Keratinocyte (primary cell): ENCODE measurements around the gene HBB. TPM values are rescaled to one million over a fixed set of nuclear protein-coding genes. Genes with fewer than 3 reads are reported as not detected.

Source experiments
- DNase-seq: peaks from one replicate; pipeline ENCODE4 v3.0.0-alpha.2; 2011; ENCODE audit warnings: low read depth, missing footprints, low spot score
- FAIRE-seq: peaks from 2 replicates; lab custom pipeline; 2011; peaks lifted over from hg19 to GRCh38; lab: Jason Lieb, UNC
- H2AFZ ChIP-seq: 2 replicates; pipeline ENCODE4 v1.6.0; 2012; ENCODE audit warnings: low read length, control low read depth, inconsistent platforms; ENCODE audit not compliant: control insufficient read depth
- H3K27ac ChIP-seq: 2 replicates; pipeline ENCODE4 v1.5.1; 2011; ENCODE audit warnings: low read length; ENCODE audit not compliant: control insufficient read depth, insufficient read depth
- H3K27me3 ChIP-seq: 3 replicates; pipeline ENCODE4 v1.6.0; 2011; ENCODE audit warnings: low read length; ENCODE audit not compliant: control insufficient read depth, insufficient read depth; ENCODE audit errors: extremely low read depth
- H3K36me3 ChIP-seq, 2 experiments: 2 replicates in 1 of 2; 3 replicates in 1 of 2; pipeline ENCODE4 v1.5.1; 2011; ENCODE audit warnings: low read length in 2 of 2, mild to moderate bottlenecking in 1 of 2; ENCODE audit not compliant: control insufficient read depth in 2 of 2, insufficient read depth in 2 of 2; ENCODE audit errors: extremely low read depth in 1 of 2
- H3K4me1 ChIP-seq: 3 replicates; pipeline ENCODE4 v1.5.1; 2011; ENCODE audit warnings: low read length; ENCODE audit not compliant: control insufficient read depth, insufficient read depth; ENCODE audit errors: extremely low read depth
- H3K4me2 ChIP-seq: 3 replicates; pipeline ENCODE4 v1.6.0; 2011; ENCODE audit warnings: low read depth, low read length; ENCODE audit not compliant: control insufficient read depth, insufficient read depth; ENCODE audit errors: extremely low read depth
- H3K4me3 ChIP-seq, 3 experiments: fragments of 200-600 bp in 1 of 3; sonication (generic) in 1 of 3; 2 replicates in 2 of 3; 3 replicates in 1 of 3; pipeline ENCODE4 v1.5.1; 2011 to 2016; ENCODE audit warnings: low read length in 3 of 3, mild to moderate bottlenecking in 3 of 3, control low read depth in 2 of 3, inconsistent platforms in 1 of 3, low read depth in 1 of 3, mixed read lengths in 1 of 3, mixed run types in 1 of 3, moderate library complexity in 1 of 3; ENCODE audit not compliant: control insufficient read depth in 2 of 3, insufficient read depth in 2 of 3; ENCODE audit errors: extremely low read depth in 1 of 3
- H3K79me2 ChIP-seq: 2 replicates; pipeline ENCODE4 v1.6.0; 2012; ENCODE audit warnings: low read length; ENCODE audit not compliant: control insufficient read depth, insufficient read depth
- H3K9ac ChIP-seq: 3 replicates; pipeline ENCODE4 v1.6.0; 2011; ENCODE audit warnings: low read length; ENCODE audit not compliant: control insufficient read depth, insufficient read depth; ENCODE audit errors: extremely low read depth
- H3K9me1 ChIP-seq: 3 replicates; pipeline ENCODE4 v1.6.0; 2011; ENCODE audit warnings: low read length; ENCODE audit not compliant: control insufficient read depth, insufficient read depth; ENCODE audit errors: extremely low read depth
- H3K9me3 ChIP-seq: 2 replicates; pipeline ENCODE4 v1.5.1; 2012; ENCODE audit warnings: low read depth, low read length; ENCODE audit not compliant: control insufficient read depth
- H4K20me1 ChIP-seq: 3 replicates; pipeline ENCODE4 v1.6.0; 2011; ENCODE audit warnings: low read length; ENCODE audit not compliant: control insufficient read depth, insufficient read depth; ENCODE audit errors: extremely low read depth
- CTCF ChIP-seq, 3 experiments: IDR thresholded peaks in 1 of 3; conservative IDR thresholded peaks in 1 of 3; optimal IDR thresholded peaks in 1 of 3; 2 replicates in 2 of 3; 3 replicates in 1 of 3; pipeline versions ENCODE3 to v1.5.1; 2011; ENCODE audit warnings: low read length in 3 of 3, mild to moderate bottlenecking in 3 of 3, moderate library complexity in 2 of 3, control low read depth in 1 of 3, inconsistent platforms in 1 of 3; ENCODE audit not compliant: insufficient read depth in 2 of 3; ENCODE audit errors: extremely low read depth in 1 of 3
- EZH2 ChIP-seq: IDR thresholded peaks from one replicate; pipeline ENCODE4 v1.6.1; 2012; ENCODE audit warnings: inconsistent platforms, mild to moderate bottlenecking, low read length, moderate library complexity
- dilution Hi-C: fragments of 300-500 bp; cut with MboI; formaldehyde crosslinking; loops from one replicate; pipeline ENCODE4 v1.7.0; 2020; ENCODE audit warnings: low sequenced_read_pairs; ENCODE audit not compliant: extremely low pct_ligation_motif_present
- polyA plus RNA-seq, 5 experiments: library from polyadenylated mRNA; depleted of rRNA in 3 of 5; stranded (reverse) in 3 of 5; stranded (forward) in 1 of 5; unstranded in 1 of 5; fragments of >200 nt; gene quantifications; 1 replicate in 1 of 5; 2 replicates in 3 of 5; 3 replicates in 1 of 5; pipeline versions ENCODE4 v1.2.1 to v1.2.3, GENCODE V29; 2011 to 2012; ENCODE audit warnings: missing spikeins in 2 of 5, low read depth in 1 of 5, low replicate concordance in 1 of 5

HBB gene
- polyA plus RNA-seq, 1 donor (not counting 4 experiments of a cell fraction or from before 2014, with no cell fraction given): not detected

DNA sequence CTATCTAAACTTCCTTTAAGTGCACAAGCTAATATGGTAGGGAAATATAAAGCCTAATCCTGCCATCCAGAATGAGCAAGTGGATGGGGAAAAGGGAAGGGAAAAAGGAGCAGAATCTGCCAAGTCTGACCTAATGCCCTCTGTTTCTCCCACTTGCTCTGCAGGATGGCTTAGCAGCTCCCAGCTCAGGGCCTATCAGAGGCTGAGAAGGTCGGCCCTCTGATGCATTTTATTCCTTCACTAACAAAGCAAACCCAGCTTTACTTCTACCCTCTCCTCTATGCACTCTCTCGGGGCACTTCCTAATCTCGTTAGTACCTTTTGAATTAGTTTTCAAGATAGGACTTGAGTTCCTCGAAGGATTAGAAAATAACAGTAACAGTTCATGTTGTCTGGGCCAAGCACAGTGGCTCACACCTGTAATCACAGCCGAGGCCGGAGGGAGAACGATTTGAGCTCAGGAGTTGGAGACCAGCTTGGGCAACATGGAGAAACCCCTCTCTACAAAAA, 16.4 kb downstream of the HBB start:
- TF ChIP-seq EZH2 (no peak), CTCF (optimal IDR thresholded peaks at IDR 0.05 in 1 of 3, IDR thresholded peaks at IDR 0.05 in 1 of 3, conservative IDR thresholded peaks at IDR 0.05 in 1 of 3; ENCODE audit: extremely low read depth in 1 of 3, insufficient read depth in 2 of 3, low read length in 3 of 3) (no peak)
- no peak for FAIRE-seq
- Histone ChIP-seq H3K9me1 (no peaks in the 10 kb centered on the region), H2AFZ (no peak overlapping the region), H3K79me2 (no peaks in the 10 kb centered on the region), H4K20me1 (no peaks in the 10 kb centered on the region), H3K27ac (no peak overlapping the region), H3K4me2 (no peak overlapping the region), H3K36me3 (no peaks in the 10 kb centered on the region), H3K9me3 (no peaks in the 10 kb centered on the region), H3K4me1 (no peaks in the 10 kb centered on the region), H3K27me3 (no peaks in the 10 kb centered on the region), H3K9ac (no peak overlapping the region), H3K4me3 (no peak overlapping the region)
- DNase-seq: no peak
- dilution Hi-C loops: no loop called here

GRCh38 chr11:5204787-5205186, 22.1 kb downstream of the HBB start:
- Histone ChIP-seq H3K4me3 (no peak overlapping the region), H3K9ac (no peak overlapping the region), H3K79me2 (no peaks in the 10 kb centered on the region), H4K20me1 (no peaks in the 10 kb centered on the region), H2AFZ (no peak overlapping the region), H3K4me1 (no peaks in the 10 kb centered on the region), H3K27ac (no peak overlapping the region), H3K36me3 (no peaks in the 10 kb centered on the region), H3K9me1 (no peaks in the 10 kb centered on the region), H3K9me3 (no peaks in the 10 kb centered on the region), H3K4me2 (no peak overlapping the region), H3K27me3 (no peaks in the 10 kb centered on the region)
- dilution Hi-C loops: no loop called here
- no peak for DNase-seq
- peak; percentile 51 for FAIRE-seq
- TF ChIP-seq EZH2 (no peak), CTCF (optimal IDR thresholded peaks at IDR 0.05 in 1 of 3, IDR thresholded peaks at IDR 0.05 in 1 of 3, conservative IDR thresholded peaks at IDR 0.05 in 1 of 3; ENCODE audit: extremely low read depth in 1 of 3, insufficient read depth in 2 of 3, low read length in 3 of 3) (peak; percentile 43 to 44 (median 44))
